GM18873 (cell line): ENCODE measurements around the gene GNA12.
"Not testable (repeated sequence)": the region's sequence is repeated elsewhere in the genome, so short reads cannot be mapped to it uniquely, and the experiment has no call there.

ENCODE experiments used
- ATAC-seq: cut with Tn5 transposase; IDR thresholded peaks from one replicate; pipeline ENCODE4 v1.9.1; 2021; ENCODE audit warnings: mild to moderate bottlenecking, moderate library complexity, moderate number of reproducible peaks; ENCODE audit not compliant: unreplicated experiment, low FRiP score

GNA12 gene

GRCh38 chr7:2681929-2682799, 161.9 kb downstream of the GNA12 start:
- no peak for ATAC-seq

- no peak for ATAC-seq
Observed at GRCh38 chr7:2680792-2681490, 163.2 kb downstream of the GNA12 start.

DNA sequence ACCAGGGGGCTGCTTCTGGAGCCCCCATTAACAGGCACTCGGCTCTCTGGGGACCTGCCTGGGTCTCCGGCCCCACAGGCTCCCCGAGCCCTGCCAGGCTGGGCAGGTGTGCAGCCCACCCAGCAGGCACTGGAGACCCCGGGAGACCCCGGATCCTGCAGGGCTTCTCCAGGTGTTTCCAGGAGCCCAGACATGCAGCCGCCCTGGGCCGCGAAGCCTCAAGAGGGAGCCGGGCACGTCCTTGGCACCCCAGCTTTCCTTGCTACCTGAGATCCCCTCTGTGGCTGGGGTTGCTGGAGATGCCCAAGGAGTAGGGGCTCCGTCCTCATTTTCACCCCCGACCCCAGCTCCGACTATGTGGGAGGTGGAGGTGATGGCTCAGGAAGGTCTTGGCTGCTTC, 163.9 kb downstream of the GNA12 start:
- no peak for ATAC-seq

GRCh38 chr7:2679135-2680127, 164.7 kb downstream of the GNA12 start:
- not testable (repeated sequence) for ATAC-seq

GRCh38 chr7:2678454-2678853, 165.7 kb downstream of the GNA12 start:
- ATAC-seq: not testable (repeated sequence)
